Measurements from ENCODE around the gene GCA. TPM values are rescaled to one million over a fixed set of nuclear protein-coding genes. Genes with fewer than 3 reads are reported as not detected.
A peak's percentile ranks its signal among the peaks of the same experiment; 100 is the strongest.

The GCA gene
- total RNA-seq: 52.9 and 75.9 TPM in 2 replicates

- DNase-seq (ENCODE audit: low read depth): peak; percentile 96
Measured at GRCh38 chr2:162343824-162344616, at the start of gene GCA. Gene GCA, plus strand, starts transcription at chr2:162344132. Its CDS starts 117 bp downstream, at chr2:162344249.

GRCh38 chr2:162295009-162295408 lies 48.9 kb upstream of the GCA start:
- no peak for DNase-seq (ENCODE audit: low read depth)

- DNase-seq (ENCODE audit: low read depth): peak; percentile 72
Measured at GRCh38 chr2:162297925-162298552, 45.9 kb upstream of the GCA start.

- no peak for DNase-seq (ENCODE audit: low read depth)
Measured at GRCh38 chr2:162298669-162299335, 45.1 kb upstream of the GCA start.

GRCh38 chr2:162300266-162300665 lies 43.7 kb upstream of the GCA start:
- DNase-seq (ENCODE audit: low read depth): no peak

DNA sequence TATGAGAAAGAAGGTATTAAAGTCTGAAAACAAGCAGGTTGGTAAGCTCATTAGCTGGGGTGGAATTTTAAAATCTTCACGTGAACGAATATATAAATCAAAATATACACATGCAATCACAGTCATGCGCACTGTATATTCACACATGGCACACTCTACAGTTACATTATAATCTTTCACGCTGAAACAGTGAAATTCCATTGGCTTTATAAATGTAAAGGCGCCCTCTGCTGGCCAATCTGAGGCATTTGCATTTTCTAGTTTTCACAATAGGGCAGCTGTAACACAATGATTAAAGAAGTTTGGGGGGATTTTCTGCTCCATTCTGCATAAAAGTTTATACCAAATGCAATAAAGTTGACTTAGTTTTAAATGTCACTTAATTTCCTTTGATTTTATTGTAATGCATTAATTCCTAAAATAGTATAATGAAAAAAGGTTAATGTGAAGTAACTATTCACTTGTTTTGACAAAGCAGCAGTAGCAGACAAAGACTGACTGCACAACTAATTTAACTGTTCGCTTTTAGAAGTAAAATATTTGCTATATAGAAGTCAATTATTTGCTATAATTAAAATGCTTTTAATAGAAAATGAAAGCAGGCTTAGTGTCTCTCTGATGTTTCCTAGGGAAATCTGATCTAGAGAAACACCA lies 42.7 kb upstream of the GCA start:
- peak; percentile 58 for DNase-seq (ENCODE audit: low read depth)

DNA sequence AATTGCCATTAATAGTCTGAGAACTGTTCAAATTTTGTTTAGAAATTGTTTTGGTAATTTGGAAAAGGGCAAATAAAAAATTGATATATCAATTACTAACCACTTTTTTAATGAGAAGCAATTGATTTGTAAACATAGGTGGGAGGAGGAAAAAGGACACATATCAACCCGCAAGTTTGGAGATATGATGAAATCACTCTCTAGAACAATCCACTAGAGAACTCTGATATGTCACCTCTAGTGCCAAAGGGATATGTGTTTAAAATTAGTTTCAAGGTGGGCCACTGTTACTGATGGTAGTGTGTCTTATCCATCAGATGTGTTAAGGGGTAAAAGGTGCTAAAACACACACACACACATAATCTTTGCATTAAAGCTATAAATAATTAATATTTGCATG lies 42.1 kb upstream of the GCA start:
- DNase-seq (ENCODE audit: low read depth): no peak

DNA sequence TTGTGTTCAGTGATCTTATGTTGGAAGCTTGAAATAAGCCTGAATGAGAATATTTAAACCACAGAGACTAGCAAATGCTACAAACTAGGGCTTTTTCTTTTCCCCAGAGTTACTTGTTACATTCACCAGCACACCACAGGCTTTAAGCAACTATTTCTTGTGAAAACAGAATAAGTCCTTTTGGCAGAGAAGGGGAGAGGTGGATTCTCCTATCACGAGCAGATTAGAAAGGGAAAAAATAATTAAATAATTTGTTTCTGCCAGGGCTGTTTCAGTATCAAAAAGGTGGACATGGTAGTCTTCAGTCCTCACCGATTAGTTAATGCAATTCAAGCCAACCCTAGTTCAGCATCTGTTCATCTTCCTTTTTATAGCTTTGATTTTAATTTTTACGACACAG lies 38.0 kb upstream of the GCA start:
- no peak for DNase-seq (ENCODE audit: low read depth)

GRCh38 chr2:162308747-162309503 lies 35.0 kb upstream of the GCA start:
- DNase-seq (ENCODE audit: low read depth): no peak

DNA sequence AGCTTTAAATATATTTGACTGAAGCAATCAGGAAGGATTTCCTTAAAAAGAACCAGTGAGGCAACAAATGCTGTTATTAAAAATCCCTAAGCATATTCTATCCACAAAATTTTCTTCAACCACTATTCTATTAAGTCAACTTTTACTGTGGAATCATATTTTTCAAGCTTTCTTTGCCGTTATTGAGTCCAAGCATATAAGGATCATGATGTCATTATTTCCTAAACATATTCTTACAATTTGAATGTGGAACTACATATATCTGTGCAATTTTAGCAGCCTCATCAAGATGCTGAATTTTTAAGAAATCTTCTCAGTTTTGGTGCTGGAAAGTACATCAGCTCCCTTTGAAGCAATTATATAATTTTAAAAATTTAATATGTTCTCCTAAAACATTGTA lies 31.1 kb upstream of the GCA start:
- no peak for DNase-seq (ENCODE audit: low read depth)

DNA sequence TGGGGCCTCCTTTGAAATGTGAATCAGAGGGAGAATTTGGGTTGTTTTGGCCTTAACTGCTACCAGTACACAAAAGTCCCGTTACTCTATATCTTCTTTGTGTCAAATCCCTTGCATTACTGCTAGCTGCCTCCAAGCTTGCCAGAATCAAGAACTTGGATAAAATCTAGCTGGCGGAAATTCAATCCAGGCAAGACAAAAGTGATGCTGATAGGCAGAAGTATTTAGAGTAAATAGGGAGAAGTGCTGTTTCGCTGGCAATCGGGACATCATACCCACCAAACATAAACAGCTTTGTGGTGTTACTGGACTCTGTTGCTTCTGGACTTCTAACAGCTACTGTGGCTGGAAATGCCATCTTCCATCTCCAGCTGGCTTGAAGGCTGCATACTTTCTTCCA lies 28.0 kb upstream of the GCA start:
- DNase-seq (ENCODE audit: low read depth): no peak

GRCh38 chr2:162316590-162316989 lies 27.3 kb upstream of the GCA start:
- no peak for DNase-seq (ENCODE audit: low read depth)

GRCh38 chr2:162317058-162317742 lies 26.7 kb upstream of the GCA start:
- no peak for DNase-seq (ENCODE audit: low read depth)

GRCh38 chr2:162317861-162318327 lies 26.0 kb upstream of the GCA start:
- DNase-seq (ENCODE audit: low read depth): peak; percentile 27

GRCh38 chr2:162318328-162319180 lies 25.4 kb upstream of the GCA start, which contains the start of gene IFIH1:
Gene IFIH1, minus strand, starts transcription at chr2:162318684. Its CDS starts 377 bp downstream, at chr2:162318307.
- peak; percentile 91 for DNase-seq (ENCODE audit: low read depth)

GRCh38 chr2:162320864-162321517 lies 22.9 kb upstream of the GCA start:
- no peak for DNase-seq (ENCODE audit: low read depth)

- no peak for DNase-seq (ENCODE audit: low read depth)
Measured at GRCh38 chr2:162324953-162325352, 19.0 kb upstream of the GCA start.

- no peak for DNase-seq (ENCODE audit: low read depth)
Measured at GRCh38 chr2:162327134-162327769, 16.7 kb upstream of the GCA start.

DNA sequence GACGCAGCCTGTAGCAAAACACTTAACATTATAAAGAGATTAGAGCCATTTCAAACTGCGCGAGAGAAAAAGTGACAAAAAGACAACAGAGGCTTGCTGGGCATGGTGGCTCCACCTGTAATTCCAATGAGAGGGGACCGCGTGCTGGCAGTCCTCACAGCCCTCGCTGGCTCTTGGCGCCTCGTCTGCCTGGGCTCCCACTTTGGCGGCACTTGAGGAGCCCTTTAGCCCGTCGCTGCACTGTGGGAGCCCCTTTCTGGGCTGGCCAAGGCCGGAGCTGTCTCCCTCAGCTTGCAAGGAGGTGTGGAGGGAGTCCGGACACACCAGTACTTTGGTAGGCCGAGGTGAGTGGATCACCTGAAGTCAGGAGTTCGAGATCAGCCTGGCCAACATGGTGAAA lies 16.1 kb upstream of the GCA start:
- DNase-seq (ENCODE audit: low read depth): no peak

All from renal cortical epithelial cell (primary cell).